Upper lobe of right lung (tissue), 1 donor: ENCODE measurements around the gene FZD10. TPM values are rescaled to one million over a fixed set of nuclear protein-coding genes. Genes with fewer than 3 reads are reported as not detected.

ENCODE experiments used
- ATAC-seq: fragments of 200-7000 bp; cut with Tn5 transposase; one replicate; pipeline ENCODE4 v1.9.1; 2020; ENCODE audit warnings: mild to moderate bottlenecking, moderate library complexity
- DNase-seq: peaks from one replicate; pipeline ENCODE4 v3.0.0-alpha.2; 2020
- H3K27ac ChIP-seq: fragments of 200-600 bp; one replicate; pipeline ENCODE4 v1.8.0; 2022
- H3K27me3 ChIP-seq: fragments of 200-600 bp; one replicate; pipeline ENCODE4 v1.8.0; 2022; ENCODE audit warnings: mild to moderate bottlenecking
- H3K36me3 ChIP-seq: fragments of 200-600 bp; one replicate; pipeline ENCODE4 v1.8.0; 2022
- H3K4me1 ChIP-seq: fragments of 200-600 bp; one replicate; pipeline ENCODE4 v1.8.0; 2022
- H3K4me3 ChIP-seq: fragments of 200-600 bp; one replicate; pipeline ENCODE4 v1.8.0; 2022; ENCODE audit warnings: mild to moderate bottlenecking
- H3K9me3 ChIP-seq: fragments of 200-600 bp; one replicate; pipeline ENCODE4 v1.8.0; 2022
- CTCF ChIP-seq: fragments of 200-600 bp; IDR thresholded peaks from one replicate; pipeline ENCODE4 v1.8.0; 2022; ENCODE audit warnings: antibody characterized with exemption
- intact Hi-C: fragments of 100-400 bp; cut with DNase I; formaldehyde crosslinking; loops from one replicate; pipeline ENCODE4 v1.11.0; 2022
- total RNA-seq: library from RNA; stranded (reverse); fragmentation: NEBNext Ultra II Directional; extraction: Animal tissue kit (Norgen Biotek cat#: 25700); gene quantifications from one replicate; pipeline ENCODE4 v1.2.1, GENCODE V29; 2021
- donor health status: DM: no; HTN: yes; CAD: no; lungs with severe emphysema.

The FZD10 gene
- total RNA-seq, 1 donor from 2014 or later: 0.84 TPM

- no peak overlapping the region for H3K4me3 ChIP-seq
- intact Hi-C loops: no loop called here
- TF ChIP-seq CTCF: no peak
- H3K4me1 ChIP-seq: no peaks in the 10 kb centered on the region
- ATAC-seq (no peak), DNase-seq (no peak)
- peaks cover 3% of the 10 kb centered on the region for H3K9me3 ChIP-seq
- H3K36me3 ChIP-seq: no peaks in the 10 kb centered on the region
- peaks cover 4% of the 10 kb centered on the region for H3K27me3 ChIP-seq
- no peak overlapping the region for H3K27ac ChIP-seq
Observed at GRCh38 chr12:130179191-130179590, 16.9 kb downstream of the FZD10 start.

GRCh38 chr12:130179621-130180020 is 17.4 kb downstream of the FZD10 start:
- Histone ChIP-seq H3K4me1 (no peaks in the 10 kb centered on the region), H3K27me3 (peaks cover 4% of the 10 kb centered on the region), H3K36me3 (no peaks in the 10 kb centered on the region), H3K9me3 (peaks cover 3% of the 10 kb centered on the region), H3K27ac (no peak overlapping the region), H3K4me3 (no peak overlapping the region)
- no peak for DNase-seq
- ATAC-seq: no peak
- intact Hi-C loops: no loop called here
- TF ChIP-seq CTCF: no peak

GRCh38 chr12:130181211-130181610 is 18.9 kb downstream of the FZD10 start:
- H3K27me3 ChIP-seq: peaks cover 2% of the 10 kb centered on the region

GRCh38 chr12:130183585-130184370 is 21.5 kb downstream of the FZD10 start:
- Histone ChIP-seq H3K27ac (no peak overlapping the region), H3K27me3 (no peaks in the 10 kb centered on the region), H3K9me3 (peaks cover 3% of the 10 kb centered on the region), H3K4me3 (no peak overlapping the region), H3K36me3 (no peaks in the 10 kb centered on the region), H3K4me1 (no peaks in the 10 kb centered on the region)
- no peak for TF ChIP-seq CTCF
- intact Hi-C loops: no loop called here
- no peak for ATAC-seq
- no peak for DNase-seq

More at GRCh38 chr12:130181211-130181610, 18.9 kb downstream of the FZD10 start:
- DNase-seq (no peak), ATAC-seq (no peak)
- no peaks in the 10 kb centered on the region for H3K4me1 ChIP-seq
- H3K27ac ChIP-seq: no peak overlapping the region
- H3K9me3 ChIP-seq: peaks cover 3% of the 10 kb centered on the region
- no peaks in the 10 kb centered on the region for H3K36me3 ChIP-seq
- H3K4me3 ChIP-seq: no peak overlapping the region
- intact Hi-C loops: no loop called here
- TF ChIP-seq CTCF: no peak

GRCh38 chr12:130184404-130185090 is 22.3 kb downstream of the FZD10 start:
- TF ChIP-seq CTCF: no peak
- Histone ChIP-seq H3K4me3 (no peak overlapping the region), H3K9me3 (peaks cover 3% of the 10 kb centered on the region), H3K27ac (no peak overlapping the region), H3K36me3 (no peaks in the 10 kb centered on the region), H3K4me1 (no peaks in the 10 kb centered on the region), H3K27me3 (no peaks in the 10 kb centered on the region)
- intact Hi-C loops: no loop called here
- DNase-seq: no peak
- no peak for ATAC-seq
